GM19372 (cell line): Measurements from ENCODE around the gene PRCP.

Experiments
- ATAC-seq: cut with Tn5 transposase; IDR thresholded peaks from one replicate; pipeline ENCODE4 v1.9.1; 2021; ENCODE audit warnings: mild to moderate bottlenecking, low read depth, moderate library complexity; ENCODE audit not compliant: unreplicated experiment

The PRCP gene

DNA sequence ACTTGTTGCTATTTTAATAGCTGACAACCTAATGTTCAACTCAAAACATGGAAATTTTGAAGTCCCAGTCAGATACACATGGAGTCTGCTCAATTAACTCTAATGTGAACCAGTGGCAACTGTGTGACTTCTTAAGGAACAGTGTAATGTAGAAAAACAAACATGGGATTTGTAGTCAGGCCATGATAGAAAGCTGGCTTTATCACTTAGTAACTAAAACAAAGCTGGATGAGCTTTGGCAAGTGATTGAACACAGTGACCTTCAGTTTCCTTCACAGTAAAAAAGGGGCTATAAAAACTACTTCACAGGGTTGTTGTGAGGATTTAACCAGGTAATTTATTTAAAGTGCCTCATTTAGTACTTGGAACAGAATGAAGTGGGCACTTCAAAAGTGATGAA is 62.6 kb downstream of the PRCP start:
- ATAC-seq, result no peak

DNA sequence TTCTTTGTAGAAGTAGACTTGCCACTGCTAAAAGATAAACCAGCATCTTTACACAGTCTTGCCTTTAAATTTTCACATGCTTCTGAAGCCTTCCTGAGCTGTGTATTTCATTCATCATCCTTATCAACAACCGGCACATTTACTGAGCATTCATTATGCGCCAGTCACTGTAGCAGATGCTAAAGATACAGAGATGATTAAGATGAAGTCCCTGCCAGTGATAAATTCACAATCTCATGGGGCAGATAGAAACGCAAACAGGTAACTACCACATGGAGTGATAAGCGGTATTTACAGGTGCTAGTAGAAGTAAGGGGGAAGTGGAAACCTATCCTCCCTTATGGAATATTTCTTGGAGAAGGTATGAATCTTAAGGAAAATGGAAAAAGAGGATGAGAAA is 67.2 kb downstream of the PRCP start:
- no peak for ATAC-seq

DNA sequence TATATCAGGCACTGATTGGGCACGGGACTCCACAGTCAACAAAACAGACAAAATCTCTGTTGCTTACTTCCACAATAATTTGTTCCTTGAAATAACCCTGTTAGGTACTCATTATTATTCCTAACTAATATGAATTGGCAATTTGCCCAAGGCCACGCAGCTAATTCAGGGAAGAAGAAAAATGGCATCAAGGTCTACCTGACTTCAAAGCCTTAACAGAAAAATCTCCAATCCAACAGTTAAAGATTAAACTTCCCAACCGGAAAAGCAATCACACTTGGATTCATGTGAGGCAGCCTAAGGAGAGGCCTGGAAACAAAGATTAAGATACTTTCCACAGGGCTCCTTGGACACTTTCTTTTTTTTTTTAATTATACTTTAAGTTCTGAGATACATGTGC is 68.9 kb downstream of the PRCP start:
- no peak for ATAC-seq

DNA sequence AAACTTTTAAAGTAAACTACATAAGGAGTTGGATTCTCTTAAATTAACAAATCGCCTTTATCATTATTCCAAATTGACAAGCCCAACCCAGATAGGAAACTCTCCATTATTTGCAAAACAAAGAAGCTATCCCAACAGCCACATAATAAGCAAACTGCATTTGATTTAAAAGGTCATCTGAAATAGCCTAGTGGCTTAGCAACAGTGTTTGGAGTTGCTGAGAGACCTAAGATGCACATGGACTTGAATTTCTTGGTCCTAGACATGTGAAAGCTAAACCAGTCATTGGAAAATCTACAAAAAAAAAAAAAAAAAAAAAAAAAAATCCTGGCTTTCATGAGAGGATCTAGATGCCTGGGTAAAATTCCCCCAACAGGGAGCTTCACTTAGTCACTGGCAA is 69.5 kb downstream of the PRCP start:
- no peak for ATAC-seq

DNA sequence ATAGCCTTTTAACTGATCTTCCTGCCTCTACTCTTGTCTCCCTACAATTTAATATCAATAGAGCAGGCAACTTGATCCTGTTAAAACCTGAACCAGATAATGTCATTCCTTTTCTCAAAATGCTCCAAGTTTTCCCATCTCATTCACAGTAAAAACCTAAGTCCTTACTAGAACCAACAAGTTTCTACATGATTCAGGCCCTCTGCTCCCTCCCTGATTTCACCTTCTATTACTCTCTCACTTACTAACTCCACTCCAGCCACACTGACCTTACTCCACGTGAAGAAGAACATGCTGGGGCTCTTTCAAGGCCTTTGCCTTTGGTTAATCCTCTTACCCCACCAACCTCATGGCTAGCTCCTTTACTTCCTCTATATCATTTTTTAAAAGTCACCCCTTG is 71.1 kb downstream of the PRCP start:
- no peak for ATAC-seq

DNA sequence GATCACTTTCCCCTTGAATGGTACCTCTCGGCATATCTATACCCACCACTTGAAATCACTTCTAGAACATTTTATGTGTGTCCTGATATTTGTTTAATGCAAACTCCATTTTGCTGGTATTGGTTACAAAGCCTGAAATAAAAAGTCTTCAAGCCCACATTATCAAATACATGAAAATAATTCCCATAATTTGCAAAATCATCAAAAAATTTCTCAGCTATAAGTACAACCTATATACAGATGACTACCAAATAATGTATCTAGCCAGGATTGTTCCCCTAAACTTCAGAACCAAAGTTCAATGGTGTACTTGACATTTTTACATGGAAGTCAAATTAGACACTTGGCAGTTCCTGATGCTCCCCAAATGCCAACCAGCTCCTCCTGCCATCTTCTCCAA is 71.8 kb downstream of the PRCP start:
- ATAC-seq, result no peak

DNA sequence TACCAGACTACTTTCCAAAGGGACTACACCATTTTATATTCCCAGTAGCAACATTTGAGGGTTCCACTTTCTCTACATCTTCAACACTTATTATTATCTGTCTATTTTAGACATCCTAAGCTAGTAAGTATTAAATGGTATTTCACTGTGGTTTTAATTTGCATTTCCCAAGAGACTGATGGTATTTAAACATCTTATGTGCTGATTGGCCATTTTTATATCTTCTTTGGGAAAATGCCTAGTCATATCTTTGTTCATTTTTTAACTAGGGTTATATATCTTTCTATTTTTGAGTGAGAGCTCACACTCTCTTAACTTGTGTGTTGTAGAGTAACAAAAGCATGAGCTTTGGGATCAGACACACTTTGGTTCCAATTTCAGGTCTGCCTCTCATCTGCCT is 73.7 kb downstream of the PRCP start:
- ATAC-seq, result no peak

DNA sequence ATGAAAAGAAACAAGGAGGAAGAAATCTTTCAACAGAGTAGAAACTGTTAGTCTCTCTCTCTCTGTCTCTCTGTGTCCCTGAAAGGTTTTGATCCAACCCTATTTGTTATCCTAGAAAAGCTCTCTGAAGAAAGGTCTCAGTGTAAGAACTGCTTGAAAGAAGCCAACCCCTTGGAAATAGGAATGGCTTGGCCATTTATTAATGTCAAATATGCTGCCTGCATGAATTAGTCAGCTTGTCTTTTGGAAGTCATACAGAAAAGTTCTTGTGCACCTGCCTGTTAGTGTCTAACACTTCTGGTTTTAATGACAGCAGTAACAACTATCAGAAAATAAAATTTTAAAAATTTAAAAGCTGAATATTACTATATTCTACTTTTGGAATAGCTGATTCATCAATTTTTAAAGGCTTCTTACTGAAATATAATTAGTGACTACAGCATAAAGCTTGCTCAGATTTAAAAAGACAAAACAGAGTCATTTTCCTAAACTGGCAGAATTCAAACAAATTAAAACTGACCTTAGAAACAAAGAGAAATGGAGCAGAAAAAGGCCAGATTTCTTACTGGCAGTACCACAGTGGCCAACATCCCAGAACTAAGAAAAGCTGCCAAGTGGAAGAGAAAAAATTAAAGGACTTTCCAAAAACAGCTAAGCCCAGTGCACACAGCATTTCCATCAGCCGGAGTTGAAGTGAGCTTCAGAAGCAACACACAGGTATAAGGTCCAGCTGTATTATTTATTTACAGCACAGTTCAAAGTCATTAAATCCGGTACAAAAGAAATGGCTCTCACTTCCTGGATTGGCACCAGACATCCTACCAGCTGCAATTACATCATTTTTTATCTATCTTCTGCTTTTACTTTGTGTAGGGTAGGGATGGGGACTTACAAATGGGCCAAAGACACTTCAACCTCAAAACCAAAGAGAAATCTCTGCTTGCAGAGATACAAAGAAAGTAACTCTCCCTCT is 76.3 kb downstream of the PRCP start:
- ATAC-seq, result no peak

DNA sequence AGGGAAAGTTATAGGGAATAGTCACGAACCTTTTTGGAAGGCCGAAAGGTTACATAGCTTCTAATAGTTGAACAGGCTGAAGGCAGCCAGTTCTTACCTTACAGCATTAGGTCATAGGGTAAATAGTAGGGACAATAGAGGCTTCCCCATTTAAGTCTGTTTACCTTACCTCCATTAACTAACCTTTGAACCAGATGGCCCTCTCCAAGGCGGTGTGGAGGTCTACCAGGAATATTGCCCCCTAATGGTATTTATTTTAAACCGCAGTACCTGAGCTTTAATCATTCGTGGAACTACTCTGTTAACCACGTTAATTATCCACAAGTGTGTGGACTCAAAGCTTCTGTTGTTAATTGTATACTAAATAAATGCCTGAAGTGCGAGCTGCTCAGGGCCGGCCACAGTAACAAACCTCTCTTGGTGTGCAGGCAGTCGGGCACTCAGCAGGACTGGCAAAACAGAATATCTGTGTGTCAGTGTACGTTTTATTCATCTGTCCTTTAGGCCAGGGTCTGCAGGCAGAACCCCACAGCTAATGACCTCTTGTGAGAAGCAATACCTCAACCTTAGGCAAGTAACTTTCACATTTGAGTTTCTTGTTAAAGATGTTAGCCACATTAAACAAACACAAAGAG is 81.7 kb downstream of the PRCP start:
- no peak for ATAC-seq

DNA sequence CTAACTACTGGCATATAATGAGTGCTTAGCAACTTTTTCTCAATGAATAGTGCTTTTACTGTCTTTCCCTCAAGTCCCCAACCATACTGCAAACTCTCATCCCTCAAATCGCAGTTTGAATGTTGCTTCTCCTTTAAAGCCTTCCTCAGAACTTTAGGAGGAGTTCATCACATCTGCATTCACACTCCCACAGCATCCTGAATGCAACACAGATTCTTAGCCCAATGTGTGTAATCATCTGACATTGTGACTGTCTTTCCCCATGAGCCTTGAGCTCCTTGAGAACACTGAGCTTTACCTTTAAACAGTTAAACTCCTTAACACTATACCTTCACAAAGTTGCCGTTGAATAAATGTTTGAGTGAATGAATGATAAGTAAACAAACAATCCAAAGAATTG is 84.8 kb downstream of the PRCP start:
- no peak for ATAC-seq

DNA sequence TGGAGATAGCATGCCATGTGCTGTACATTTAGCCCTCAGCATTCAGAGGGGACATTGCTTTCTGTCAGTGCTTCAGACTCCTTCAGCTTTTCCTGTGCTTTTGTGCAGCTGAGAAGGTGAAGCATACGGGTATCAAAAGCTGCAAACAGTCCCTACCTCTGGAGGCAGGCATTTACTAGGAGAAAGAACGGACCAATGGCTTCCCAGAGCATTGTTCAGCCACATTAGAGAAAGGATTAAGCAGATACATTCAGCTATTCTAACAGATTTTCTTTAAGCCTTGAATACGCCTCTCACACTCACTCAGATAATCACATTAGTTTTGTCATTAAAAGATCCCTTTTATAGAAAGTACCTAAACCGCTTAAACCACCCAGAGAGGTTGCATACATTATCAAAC is 85.9 kb downstream of the PRCP start:
- ATAC-seq, result no peak

DNA sequence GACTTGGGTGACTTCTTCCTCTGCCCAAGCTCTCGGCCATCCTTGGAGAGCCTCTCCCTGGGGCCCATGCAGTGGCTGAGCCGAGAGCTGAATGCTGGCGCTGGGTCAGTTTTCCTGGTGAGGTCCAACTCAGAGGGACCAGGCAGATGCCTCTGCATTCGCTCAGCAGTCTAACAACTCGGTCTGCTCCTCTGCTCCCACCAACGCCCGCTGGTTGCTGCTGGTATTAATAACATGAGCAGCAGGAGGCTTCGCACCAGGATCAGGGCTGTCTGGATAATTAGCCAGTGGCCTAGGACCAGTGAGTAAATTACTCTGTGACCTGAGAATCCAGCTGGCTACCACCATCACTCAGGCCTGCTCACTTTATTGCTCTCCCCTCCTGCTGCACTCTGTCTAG is 88.9 kb downstream of the PRCP start:
- no peak for ATAC-seq

DNA sequence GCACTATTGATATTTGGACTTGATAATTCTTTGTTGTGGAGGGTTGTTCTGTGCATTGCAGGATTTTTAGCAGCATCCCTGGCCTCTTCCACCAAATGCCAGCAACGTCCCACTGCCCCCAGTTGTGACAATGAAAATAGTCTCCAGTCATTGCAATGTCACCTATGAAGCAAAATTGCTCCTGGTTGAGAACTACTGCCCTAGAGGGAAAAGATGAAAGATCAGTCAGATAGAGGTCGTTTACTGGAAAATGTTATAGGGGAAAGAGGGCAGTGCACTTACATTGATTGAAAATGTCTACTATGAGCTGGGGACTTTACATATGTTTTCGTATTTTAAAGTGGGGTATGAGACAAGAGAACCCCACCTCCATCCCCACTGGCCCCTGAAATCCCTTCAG is 89.5 kb downstream of the PRCP start:
- ATAC-seq, result no peak

DNA sequence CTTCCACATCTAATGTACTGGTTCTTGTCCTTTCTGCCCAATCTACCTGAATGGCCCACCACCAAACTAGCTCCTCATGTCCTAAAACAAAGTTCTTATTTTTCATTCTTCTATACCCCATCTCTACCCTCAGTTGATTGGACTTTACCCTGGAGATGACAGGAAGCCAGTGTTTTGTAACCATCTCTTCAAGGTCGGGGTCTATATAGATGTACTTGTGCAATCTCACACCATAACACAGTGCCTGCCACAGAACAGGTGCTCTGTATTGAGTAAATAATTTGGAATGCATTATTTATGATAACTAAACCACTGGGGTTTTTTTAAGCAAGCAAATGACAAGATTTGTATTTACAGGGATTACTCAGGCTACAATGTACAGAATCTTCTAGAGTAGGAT is 89.9 kb downstream of the PRCP start:
- ATAC-seq, result no peak

DNA sequence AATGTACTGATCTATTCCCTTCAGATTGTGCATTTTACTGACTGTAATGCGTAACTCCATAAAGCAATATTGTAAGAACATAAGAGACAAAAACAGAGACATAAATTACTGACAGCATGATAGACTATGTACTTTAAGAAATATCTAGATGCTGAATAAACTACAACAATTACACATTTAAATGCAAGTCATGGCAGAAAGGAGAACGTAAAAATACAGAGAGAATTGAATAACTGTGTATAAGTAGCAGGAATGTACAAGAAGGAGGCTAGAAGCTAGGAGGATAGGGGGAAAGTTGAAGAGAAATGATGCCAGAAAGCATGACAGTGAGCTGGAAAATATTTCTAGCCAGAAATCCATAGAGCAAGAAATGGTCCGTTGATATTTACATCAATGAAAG is 92.6 kb downstream of the PRCP start:
- ATAC-seq, result no peak

DNA sequence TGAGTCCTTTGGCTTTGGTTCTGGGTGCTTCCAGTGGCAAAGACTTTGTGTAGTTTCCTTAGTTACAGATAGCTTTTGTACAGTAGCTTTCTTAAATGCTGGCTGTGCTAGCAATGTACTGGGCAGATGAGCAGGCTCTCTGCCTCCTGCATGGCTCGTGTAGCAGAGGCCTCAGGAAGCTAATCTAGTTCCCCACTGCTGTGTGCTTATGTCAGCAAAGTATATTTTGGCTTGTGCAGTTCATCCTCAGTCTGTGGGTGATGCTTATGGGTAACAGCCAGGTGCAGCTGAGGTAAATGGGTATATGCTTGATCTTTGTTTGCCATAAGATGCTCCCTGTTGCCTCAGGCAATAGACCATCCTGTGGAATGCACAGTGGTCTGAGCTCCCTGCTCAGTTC is 97.5 kb downstream of the PRCP start:
- no peak for ATAC-seq

DNA sequence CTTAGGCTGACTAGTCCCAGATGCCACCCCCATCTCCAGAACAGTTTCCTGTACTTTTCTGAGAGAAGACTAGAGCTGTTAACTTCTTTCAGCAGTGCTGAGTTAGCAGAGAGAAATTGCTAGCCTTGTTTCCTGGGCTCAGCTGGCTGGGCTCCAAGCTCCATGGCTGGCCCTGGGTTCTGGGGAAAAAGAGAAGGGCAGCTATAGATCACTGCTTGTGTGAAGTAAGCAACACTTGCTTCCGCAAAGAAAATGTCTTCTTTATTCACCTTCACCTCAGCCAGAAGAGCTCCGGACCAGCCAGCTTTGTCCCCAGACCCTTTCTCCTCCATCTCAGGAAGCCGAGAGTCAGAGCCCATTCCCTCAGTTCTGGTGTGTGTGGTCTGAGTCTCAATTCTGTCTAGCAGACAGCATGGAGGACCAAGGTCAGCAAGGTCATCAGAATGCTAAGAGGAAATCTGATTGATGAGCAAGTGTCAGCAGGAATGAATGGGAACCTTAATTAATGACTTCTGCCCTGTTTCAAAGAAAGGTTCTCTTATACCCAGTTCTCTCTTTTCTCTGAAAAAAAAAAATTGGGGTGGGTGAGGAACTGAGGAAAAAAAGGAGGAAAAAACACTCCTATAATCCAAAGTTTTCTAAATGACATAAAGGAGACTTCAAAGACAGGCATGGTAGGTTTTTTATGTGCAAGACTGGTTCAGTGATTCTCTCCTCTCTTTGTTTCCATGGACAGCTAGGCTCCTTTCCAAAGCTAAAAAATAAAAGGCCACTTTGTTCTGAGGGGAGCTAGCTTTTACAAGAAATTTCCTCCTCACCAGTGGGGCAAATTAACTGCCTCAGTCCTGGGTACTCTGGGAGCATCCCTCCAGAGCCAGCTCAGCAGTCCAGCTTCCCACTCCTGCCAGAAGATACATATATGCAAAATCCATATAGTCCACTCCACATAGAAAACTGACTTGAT is 103.0 kb downstream of the PRCP start:
- ATAC-seq, result no peak

DNA sequence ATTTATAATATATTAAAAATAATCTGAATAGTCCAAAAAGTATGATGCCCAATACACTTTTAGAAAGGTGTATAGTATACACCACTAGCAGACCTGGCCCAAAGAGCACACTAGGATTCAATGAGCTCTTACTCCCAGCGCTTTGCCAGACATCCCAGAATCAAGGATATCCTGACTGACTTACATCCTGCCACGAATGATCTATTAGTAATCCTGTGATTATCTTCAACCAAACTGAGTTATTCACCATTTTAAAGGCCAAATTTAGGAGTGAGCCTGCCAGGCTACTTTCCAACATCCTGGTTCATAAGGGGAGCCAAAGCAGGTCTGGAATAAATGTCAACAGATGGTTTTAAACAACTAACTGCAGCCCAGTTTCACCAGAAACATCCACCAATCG is 105.7 kb downstream of the PRCP start:
- no peak for ATAC-seq

DNA sequence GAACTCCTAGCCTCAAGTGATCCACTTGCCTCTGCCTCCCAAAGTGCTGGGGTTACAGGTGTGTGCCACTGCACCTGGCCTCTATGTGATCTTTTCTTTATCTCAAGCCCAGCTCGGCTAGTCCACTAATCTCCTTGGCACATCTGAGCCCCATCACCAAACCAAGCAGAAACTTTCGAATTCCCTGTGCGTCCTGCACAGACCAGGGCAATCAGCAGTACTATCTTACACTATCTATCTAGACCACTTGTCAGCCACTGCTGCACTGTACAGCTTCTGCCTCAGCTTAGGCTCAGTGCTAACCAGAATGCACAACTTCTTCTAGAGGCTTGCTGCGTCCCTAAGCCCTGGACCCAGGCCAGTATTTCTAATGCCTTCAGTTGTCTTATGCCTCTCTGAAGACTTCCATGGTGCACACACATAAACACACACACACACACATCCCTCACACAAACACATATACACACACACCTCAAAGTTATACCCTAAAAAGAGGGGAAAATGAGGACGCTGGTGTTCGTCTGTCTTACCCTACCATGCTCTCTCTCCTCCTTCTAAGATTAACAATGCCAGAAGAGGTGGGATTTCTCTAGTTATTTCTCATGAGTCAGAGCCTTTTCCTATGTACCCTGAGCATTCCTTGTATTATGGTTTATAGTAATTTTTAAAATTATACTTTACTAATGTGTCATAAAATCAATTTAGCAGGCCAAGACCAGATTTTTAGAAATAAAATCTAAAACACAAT is 107.2 kb downstream of the PRCP start:
- ATAC-seq, result no peak

DNA sequence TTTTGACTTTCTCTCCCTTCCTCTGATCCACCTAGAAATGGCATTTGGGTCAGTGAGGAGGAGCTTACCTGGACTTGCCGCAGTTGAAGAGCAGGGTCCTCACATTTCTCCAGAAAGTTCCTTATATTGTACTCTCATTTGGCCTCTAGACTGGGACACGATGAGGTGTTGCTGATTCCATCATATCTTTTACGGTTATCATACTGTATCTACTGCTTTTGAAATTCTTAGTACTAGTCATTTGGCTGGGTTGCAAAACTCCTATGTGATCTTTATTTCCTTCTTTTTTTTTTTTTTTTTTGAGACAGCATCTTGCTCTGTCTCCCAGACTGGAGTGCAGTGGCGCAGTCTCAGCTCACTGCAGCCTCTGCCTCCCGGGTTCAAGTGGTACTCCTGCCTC is 107.9 kb downstream of the PRCP start:
- ATAC-seq, result no peak
